HCT116 (cell line): ENCODE data around the gene EIF3M.

Experiments
- EZH2 ChIP-seq: fragments of 200-600 bp; sonication (generic); IDR thresholded peaks from 2 replicates; pipeline ENCODE4 v1.6.1; 2017; ENCODE audit warnings: antibody characterized with exemption, mixed run types
- EZH2phosphoT487 ChIP-seq: fragments of 200-600 bp; IDR thresholded peaks from 2 replicates; pipeline ENCODE4 v1.6.1; 2018; ENCODE audit warnings: antibody characterized with exemption, borderline replicate concordance
- TF ChIP-seq, protein P1 (sequence below), 3 experiments: fragments of 200-600 bp in 1 of 3; sonication (generic) in 1 of 3; IDR thresholded peaks in 2 of 3; conservative IDR thresholded peaks in 1 of 3; 2 replicates each; pipeline ENCODE4 v1.5.1; 2012 to 2017; ENCODE audit warnings: low read depth in 2 of 3, low read length in 2 of 3, antibody characterized with exemption in 1 of 3, borderline replicate concordance in 1 of 3, control low read depth in 1 of 3, mild to moderate bottlenecking in 1 of 3, mixed read lengths in 1 of 3, mixed run types in 1 of 3, moderate library complexity in 1 of 3; ENCODE audit not compliant: insufficient read depth in 1 of 3

DNA sequence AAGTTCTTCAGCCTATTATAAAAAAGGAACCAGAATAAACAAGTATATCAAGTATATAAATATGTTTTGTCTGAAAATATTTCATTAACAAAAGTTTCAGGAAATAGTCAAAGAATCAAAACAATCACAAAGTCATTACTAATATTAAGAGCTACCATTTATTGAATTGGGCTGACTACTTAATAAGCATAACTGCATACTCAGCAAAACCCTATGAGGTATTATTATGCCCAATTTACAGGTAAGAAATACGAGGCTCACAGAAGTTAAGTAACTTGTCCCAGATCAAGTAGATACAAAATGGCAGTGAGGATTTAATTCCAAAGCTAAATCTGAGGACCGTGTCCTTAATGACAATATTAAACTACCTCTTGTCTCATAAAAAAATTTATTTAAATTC, 52.2 kb downstream of the EIF3M start:
- no peak for TF ChIP-seq EZH2
- TF ChIP-seq, protein P1, sequence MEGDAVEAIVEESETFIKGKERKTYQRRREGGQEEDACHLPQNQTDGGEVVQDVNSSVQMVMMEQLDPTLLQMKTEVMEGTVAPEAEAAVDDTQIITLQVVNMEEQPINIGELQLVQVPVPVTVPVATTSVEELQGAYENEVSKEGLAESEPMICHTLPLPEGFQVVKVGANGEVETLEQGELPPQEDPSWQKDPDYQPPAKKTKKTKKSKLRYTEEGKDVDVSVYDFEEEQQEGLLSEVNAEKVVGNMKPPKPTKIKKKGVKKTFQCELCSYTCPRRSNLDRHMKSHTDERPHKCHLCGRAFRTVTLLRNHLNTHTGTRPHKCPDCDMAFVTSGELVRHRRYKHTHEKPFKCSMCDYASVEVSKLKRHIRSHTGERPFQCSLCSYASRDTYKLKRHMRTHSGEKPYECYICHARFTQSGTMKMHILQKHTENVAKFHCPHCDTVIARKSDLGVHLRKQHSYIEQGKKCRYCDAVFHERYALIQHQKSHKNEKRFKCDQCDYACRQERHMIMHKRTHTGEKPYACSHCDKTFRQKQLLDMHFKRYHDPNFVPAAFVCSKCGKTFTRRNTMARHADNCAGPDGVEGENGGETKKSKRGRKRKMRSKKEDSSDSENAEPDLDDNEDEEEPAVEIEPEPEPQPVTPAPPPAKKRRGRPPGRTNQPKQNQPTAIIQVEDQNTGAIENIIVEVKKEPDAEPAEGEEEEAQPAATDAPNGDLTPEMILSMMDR (IDR thresholded peaks at IDR 0.05 in 2 of 3, conservative IDR thresholded peaks at IDR 0.05 in 1 of 3; ENCODE audit: borderline replicate concordance in 1 of 3, insufficient read depth in 1 of 3, low read depth in 2 of 3, low read length in 2 of 3) = no peak
- no peak for TF ChIP-seq EZH2phosphoT487
